ENCODE measurements around the gene APLF.
"Not testable (repeated sequence)": the region's sequence is repeated elsewhere in the genome, so short reads cannot be mapped to it uniquely, and the experiment has no call there.

Gene APLF

DNA sequence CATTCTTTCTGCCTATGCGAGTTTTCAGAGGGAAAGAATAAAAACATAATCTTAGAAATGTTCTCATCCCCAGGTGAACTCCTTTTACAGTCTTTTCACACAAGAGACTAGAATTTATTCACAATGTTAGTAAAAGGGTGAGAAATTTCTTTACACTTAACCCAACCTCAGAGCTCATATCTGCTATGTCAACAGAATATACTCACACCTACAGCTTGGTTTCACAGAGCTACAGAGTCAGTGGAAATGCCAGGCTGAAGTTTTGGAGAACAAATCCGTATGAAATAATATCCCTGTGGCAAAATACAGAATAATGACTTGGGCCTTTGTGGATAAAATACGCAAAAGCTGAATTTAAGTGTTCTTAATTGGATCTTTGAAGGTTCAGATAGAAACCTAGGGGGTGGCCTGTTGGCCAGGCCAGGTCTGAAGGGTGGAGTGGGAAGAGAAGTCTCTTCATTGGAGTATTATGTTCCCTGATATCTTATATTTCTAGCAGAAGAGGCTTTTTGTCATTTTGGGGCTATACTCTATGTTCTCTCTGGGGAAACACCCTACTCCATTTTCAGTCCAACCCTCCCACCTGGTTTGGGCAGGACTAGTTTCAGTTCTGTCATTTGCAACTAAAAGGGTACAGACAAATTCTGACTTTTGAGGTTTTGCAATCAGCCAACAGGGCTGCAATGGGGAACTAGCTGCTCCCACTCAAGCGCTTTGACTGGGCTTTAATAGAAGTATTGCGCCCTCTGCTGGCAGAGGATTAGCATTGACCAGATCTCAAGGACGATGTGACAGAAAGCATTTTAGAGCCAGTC, 26.0 kb upstream of the APLF start:
- peak; percentile 90 for DNase-seq

DNA sequence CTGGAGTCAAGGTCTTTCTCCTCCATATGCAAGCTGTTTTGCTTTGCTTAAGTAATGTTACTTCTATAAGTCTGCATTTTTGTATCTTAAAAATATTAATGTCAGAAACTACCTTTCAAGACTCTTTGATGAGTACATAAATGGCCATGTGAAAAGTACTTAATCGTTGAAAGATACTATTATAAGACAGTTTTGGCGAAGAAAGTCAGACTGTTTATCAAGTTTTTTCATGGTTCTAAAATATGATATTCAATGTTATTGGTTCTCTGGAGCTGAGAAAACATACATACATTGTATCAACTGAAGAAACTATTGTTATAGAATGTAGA, 25.4 kb upstream of the APLF start:
- DNase-seq: no peak

DNA sequence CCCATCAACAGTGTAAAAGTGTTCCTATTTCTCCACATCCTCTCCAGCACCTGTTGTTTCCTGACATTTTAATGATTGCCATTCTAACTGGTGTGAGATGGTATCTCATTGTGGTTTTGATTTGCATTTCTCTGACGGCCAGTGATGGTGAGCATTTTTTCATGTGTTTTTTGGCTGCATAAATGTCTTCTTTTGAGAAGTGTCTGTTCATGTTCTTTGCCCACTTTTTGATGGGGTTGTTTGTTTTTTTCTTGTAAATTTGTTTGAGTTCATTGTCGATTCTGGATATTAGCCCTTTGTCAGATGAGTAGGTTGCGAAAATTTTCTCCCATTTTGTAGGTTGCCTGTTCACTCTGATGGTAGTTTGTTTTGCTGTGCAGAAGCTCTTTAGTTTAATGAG, 21.0 kb upstream of the APLF start:
- not testable (repeated sequence) for DNase-seq

DNA sequence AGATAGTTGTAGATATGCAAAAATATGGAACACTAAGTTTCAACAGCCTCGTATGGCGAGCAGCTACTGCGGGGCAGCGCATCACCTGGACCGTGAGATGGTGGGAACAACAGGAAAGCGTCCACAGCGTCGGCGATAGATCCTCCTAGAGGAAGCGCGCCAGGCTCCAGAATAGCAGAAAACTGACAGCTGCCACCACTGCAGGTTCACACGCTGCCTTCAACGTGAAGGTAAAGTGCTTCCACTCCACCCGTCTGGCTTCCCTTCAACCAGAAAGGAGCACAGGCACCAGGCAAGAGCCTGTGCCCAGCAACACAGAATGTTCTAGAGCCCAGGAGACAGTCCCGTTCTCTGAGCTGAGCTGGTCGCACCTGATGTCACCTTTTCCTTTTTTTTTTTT, 20.3 kb upstream of the APLF start:
- DNase-seq: no peak

GRCh38 chr2:68448671-68449653, 18.4 kb upstream of the APLF start:
- DNase-seq: no peak

- DNase-seq: no peak
These were observed 15.1 kb upstream of the APLF start for GRCh38 chr2:68452158-68452900.

- no peak for DNase-seq
These were observed 13.5 kb upstream of the APLF start for GRCh38 chr2:68453761-68454360.

DNA sequence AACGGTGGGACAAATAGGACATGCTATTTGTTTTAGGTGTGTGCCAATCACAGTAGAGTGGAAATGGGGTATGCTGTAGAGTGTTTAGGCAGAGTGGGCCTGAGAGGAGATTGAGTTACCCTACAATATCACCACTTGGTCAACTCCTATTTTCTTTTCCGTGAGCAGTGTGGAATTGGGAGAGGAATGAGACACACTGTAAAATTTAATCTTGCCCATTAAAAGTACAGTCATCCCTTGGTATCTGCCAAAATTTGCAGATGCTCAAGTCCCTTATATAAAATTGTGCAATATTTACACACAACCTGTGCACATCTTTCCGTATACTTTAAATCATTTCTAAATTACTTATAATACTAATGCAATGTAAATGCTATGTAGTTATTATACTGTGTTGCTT, 12.7 kb upstream of the APLF start:
- DNase-seq: no peak

GRCh38 chr2:68456198-68456597, 11.2 kb upstream of the APLF start:
- DNase-seq: no peak

- peak; percentile 63 for DNase-seq
These were observed 8.4 kb upstream of the APLF start for GRCh38 chr2:68458981-68459380.

GRCh38 chr2:68463287-68463877, 4.0 kb upstream of the APLF start:
- peak; percentile 55 for DNase-seq

GRCh38 chr2:68464651-68465050, 2.7 kb upstream of the APLF start:
- no peak for DNase-seq

DNA sequence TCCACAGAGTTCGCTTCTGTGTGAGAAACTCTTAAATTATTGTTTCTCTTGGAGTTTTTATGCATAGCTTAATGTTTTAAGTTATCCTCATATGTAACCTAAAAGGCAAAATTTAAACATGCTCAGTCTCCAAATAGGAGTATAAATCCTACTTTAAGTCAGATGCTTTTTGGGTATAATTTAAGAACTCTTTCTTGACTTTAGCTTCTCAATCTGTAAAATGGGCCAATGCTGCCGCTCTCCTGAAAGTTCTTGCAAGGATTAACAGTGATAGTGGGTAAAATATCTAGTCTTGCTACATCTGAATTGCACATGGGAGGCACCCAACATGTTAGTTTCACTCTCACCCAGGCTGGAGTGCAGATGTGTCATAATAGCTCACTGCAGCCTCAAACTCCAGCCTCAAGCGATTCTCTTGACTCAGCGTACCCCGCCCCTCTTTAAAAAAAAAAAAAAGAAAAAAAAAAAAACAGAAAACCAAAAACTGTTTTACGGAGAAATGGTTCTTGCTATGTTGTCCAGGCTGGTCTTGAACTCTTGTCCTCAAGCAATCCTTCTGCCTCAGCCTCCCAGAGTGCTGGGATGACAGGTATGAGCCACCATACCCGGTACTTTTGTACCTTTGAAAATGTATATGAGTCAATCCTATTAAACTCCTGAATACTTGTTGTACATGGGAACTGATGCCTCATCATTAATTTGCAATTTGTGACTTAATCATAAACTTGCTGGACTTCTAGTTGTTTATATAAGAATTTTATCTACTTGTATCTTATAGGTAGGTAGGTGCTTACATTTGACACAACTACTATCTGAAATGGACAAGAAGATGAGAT, 2.1 kb upstream of the APLF start:
- peak; percentile 25 for DNase-seq

DNA sequence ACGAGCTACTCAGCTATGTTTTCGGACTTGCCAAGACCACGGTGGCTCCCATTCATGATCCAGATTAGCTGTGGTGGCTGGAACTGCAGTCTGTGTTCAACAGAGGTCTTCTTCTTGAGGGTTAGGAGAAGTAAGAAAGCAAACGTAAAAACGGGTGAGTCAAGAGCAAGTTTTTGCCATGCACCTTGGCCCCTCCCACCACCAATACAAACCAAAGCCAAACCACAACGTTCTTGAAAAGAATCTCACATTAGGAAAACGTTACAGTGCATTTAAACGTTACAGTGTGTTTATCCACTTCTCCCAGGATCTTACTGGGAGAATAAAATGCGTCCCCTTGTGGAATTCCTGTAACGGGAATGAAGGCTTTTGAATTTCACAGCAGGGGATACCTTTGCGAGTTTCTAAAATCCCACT, 1.0 kb upstream of the APLF start:
- peak; percentile 27 for DNase-seq

- no peak for DNase-seq
These were observed 658 bp upstream of the APLF start for GRCh38 chr2:68466778-68467076.

GRCh38 chr2:68468801-68469200, 1.4 kb downstream of the APLF start:
- no peak for DNase-seq

DNA sequence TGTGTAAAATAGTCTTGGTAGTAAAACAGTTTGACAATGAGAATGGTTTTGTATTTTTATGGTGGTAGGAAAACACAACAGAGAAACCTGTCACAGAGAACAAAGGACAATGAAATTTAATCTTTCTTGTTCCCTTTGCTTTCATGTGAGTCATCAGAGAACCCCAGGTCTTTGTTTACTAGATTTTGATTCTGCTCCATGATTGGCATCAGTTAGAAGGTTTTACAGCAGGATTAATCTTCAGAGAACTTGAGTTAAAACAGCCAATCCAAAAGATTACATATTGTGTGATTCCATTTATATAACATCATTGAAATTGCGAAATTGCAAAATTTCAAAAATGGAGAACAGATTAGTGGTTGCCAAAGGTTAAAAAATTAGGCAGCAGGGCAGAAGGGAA, 2.5 kb downstream of the APLF start:
- no peak for DNase-seq

GRCh38 chr2:68471385-68471784, 4.0 kb downstream of the APLF start:
- no peak for DNase-seq

- no peak for DNase-seq
These were observed 5.5 kb downstream of the APLF start for GRCh38 chr2:68472796-68473414.

- DNase-seq: no peak
These were observed 7.7 kb downstream of the APLF start for GRCh38 chr2:68475110-68475509.

- no peak for DNase-seq
These were observed 8.2 kb downstream of the APLF start for GRCh38 chr2:68475576-68475975.
